GM18951 (cell line): ENCODE measurements around the gene ACTG1.

Experiments used
- POLR2A ChIP-seq: IDR thresholded peaks from 4 replicates; pipeline ENCODE4 v1.6.1; 2011; ENCODE audit warnings: mild to moderate bottlenecking; ENCODE audit not compliant: insufficient read length, insufficient read depth; ENCODE audit errors: extremely low read depth
- in situ Hi-C: fragments of 300-500 bp; cut with MboI; formaldehyde crosslinking; loops from one replicate; pipeline ENCODE4 v1.12.0; 2022; ENCODE audit warnings: low sequenced_read_pairs, mixed read lengths, inconsistent platforms; ENCODE audit not compliant: unreplicated experiment

The ACTG1 gene

DNA sequence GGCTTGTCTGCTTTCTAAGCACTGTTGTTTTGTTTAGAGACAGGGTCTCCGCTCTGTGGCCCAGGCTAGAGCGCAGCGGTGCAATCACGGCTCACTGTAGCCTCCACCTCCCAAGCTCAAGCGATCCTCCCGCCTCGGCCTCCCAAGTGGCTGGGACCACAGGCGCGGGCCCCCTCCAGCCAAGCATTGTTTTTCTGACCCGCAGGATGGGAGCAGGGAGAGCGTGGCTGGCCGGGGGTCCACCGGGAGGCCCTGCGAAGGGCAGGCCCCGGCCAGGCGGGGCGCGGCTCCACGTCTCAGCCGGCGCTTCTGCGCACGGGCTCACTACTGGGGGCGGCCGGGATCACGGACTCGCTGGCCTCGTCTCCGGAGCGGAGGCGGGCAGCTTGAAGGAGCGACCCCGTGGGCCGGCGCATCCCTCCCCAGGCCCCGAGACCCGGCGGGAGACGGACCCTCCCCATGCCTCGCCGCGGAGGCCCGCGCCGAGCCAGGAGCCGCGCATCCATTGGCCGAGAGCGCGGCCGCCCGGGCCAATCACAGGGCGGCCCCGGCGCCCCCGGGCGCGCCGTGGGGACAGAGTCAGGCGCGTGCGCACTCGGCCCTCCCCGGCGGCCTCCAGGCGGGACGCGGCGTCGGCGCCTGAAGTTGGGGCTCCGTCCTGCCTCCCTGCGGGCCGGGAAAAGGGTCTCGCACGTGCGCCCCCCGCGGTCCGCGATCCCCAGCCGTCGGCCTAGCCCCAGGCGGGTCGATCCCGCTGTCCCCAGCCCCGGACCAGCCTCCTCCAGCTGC is 24.9 kb downstream of the ACTG1 start:
- in situ Hi-C loops: no loop called here
- TF ChIP-seq POLR2A: peak; percentile 95

DNA sequence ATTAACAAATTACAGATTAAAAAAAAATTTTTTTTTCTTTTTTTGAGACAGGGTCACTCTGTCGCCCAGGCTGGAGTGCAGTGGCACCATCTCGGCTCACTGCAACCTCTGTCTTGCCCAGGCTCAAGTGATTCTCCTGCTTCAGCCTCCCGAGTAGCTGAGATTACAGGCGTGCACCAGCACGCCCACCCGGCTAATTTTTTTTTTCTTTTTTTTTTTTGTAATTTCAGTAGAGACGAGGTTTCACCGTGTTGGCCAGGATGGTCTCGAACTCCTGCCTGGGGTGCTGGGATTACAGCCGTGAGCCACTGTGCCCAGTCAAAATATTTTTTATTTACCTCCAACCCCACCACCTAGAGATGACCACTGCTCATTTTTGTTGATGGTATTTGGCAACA is 25.5 kb downstream of the ACTG1 start:
- in situ Hi-C loops: no loop called here

DNA sequence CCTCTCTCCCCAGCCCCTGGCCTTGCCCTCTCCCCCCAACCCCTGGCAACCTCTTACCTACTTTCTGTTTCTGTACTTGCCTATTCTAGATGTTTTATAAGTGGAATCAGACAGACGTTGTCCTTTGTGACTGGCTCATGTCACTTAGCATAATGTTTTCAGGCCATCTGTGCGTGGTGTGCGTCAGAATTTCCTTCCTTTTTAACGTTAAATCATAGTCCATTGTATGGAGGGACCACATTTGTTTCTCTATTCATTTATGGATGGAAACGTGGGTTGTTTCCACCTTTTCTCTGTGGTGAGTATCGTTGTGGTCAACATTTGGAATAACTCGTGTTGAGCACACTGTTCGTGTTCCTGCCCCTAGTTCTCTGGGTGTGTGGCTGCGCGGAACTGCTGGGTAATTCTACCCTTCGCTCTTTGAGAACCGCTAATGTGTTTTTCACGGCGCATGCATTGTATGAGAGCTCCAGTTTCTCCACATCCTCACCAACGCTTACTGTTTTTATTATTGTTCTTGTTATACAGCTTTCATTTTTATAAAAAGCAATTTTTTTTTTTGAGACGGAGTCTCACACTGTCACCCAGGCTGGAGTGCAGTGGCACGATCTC is 26.3 kb downstream of the ACTG1 start:
- in situ Hi-C loops: no loop called here

More for the DNA sequence above, 25.5 kb downstream of the ACTG1 start:
- TF ChIP-seq POLR2A: no peak

DNA sequence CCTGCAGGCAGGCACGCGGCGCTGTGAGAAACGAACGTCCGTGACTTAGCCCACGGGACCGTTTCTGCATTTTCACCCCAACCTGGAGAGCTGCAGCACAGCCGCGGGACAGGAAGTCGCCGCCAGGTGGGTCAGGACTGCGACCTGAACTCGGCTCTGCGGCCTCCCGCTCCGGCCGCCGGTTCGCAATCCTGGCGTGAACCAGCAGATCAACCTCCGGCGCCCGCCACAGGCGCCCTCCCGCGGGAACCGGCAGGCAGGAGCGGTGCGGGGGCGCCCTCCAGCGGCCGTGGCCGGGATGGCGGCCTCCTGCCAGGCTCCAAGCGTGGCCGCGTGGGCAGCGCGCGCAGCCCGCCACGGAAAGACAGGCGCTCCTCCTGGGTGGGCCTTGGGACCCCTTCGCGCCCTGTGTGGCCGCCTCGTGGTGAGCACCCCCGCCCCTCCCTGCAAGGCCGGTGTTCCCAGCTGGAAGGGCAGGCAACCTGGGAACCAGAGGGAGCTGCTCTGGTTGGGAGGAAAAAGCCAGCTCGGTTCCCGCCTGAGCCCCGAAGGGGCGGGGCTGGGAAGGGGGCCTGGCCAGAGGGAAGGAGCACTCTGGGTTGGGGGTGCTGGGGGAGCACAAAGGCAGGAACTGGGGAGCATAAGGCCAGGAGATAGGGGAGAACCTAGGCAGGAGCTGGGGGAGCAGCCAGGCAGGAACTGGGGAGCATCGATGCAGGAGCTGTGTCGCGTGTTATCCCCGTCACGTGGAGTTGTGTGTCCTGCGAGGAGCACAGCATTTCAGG is 28.2 kb downstream of the ACTG1 start:
- TF ChIP-seq POLR2A: peak; percentile 26
- in situ Hi-C loops: no loop called here

More for the DNA sequence above, 26.3 kb downstream of the ACTG1 start:
- TF ChIP-seq POLR2A: no peak

DNA sequence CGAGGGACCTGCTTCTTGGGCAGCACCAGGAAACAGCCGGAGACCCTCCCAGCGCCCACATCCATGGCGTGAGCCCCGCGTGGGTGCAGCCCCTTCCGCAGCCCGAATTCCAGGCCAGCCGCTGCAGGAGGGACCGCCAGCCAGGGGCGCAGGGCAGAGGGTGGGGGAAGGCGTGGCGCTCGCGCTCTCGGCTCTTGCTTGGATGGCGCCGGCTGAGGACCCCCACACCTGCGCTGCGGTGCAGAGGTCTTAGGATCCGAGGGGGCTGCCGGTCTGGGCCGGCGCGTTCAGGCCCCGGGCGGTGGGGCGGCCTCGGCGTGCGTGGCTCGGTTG is 28.8 kb downstream of the ACTG1 start:
- in situ Hi-C loops: no loop called here
- TF ChIP-seq POLR2A: no peak

DNA sequence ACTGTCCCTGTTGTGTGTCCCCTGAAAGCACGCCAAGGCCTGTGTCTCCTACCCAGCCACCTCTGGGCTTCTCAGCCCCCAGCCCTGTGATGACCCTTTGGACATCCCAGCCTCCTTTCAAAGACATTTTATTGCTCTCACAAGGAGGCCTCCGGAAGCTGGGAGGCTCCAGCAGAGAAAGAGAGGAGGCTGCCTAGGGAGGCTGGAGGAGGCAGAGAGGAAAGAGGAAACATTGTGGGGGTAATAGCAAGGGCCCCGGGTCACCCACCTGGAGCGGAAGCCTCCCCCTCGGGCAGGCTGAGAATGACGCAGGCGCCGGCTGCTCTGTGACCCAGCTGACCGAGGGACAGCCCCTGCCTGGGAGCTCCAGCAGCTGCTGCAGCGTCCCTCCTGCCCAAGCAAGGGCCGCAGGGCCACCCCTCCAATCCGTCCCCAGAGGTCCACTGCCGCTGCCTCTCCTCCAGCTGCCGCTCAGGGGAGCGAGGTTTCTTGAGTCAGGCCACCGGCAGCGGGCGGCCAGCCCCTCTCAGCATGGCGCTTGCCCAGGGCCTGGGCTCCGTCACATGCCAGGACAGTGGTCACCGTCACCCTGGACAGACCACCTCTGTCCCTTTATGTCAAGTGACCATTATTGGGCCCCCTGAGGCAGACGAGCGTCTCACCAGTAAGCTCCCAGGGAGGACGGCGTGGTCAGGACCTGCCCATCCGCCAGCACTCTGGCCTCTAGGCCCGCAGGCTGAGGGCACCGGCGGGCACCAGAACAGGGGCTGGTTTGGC is 29.3 kb downstream of the ACTG1 start:
- TF ChIP-seq POLR2A: no peak
- in situ Hi-C loops: no loop called here

DNA sequence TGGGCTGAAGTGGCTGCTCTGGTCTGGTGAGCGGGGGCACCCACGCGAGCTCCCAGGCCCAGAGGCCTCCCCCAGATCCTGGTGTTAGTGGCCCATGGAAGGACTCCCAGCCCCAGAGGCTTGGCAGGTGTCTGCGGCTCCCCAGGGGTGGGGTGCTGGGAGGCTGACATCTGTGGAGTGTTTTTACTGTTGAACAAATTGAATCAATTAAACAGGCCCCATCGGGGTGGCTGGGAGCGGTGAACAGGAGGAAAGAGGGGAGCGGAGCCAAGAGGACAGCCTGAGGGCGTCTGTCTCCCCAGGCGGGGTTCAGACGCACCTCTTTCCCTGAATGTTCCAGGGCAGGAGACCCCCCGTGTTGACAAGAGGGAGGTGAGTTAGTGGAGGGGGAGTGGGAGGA is 29.9 kb downstream of the ACTG1 start:
- in situ Hi-C loops: no loop called here
- TF ChIP-seq POLR2A: no peak

DNA sequence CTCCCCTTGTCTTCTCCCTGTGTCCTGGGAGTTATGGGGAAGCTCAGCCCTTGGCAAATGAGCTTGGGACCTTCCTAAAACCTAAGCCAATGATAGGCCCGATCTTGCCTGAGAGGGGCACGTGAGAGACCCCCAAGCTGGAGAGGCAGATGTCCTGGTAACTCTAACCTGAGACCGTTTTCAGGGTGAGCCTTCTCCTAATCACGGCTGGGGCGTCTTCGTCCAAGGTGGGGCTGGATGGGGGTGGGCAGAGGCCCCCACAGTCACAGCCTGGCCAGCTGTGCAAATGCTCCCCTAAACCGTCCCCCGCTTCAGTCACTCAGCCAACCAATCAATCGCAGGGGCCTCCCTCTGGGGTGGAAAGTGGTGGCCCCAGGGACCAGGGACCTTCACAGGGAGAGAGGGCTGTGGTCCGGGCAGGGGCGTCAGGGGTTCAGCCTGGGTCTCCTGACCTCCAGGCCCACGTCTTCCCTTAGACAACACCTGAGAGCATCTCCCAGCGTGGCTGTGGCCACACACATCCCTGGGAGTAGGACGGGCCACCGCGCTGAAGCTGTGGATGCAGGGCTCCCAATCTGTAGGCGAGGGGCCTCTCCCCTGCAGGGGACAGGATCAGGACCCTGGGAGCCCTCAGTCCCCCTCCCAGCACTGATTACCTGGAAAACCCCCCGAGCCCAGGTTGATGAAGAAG is 30.6 kb downstream of the ACTG1 start:
- in situ Hi-C loops: no loop called here
- no peak for TF ChIP-seq POLR2A

DNA sequence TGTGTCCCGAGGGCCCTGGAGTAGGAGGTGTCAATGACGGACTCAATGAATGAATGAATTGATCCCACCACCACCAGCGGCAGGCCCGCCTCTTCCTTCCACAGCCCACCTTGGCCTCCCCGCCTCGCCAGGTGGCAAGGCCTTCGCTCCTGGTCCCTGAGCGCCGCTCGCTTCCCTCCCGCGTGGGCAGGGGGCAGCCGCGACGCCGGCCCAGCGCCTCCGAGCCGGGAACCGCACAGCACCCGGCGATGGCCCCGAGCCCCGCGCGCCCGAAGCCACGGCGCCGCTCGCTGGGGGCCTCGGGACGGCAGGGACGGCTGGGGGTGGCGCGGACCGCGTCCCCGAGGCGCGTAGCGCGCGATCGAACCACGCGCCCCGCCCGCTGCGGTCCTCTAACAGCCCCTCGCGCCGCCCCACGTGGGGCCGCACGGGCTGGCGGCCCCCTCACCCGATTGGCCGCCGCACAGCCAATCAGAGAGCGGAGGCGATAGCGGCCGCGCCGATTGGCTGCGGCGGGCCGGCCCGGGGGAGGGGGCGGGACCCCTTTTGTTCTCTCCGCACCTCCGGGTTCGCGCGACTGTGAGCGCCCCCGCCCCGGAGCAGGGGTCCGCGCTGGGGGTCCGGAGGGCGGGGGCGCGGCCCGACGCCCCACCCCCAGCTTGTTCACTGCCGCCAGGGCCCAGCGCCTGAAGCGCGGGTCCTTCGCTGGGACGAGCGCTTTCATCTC is 31.4 kb downstream of the ACTG1 start:
- no peak for TF ChIP-seq POLR2A
- in situ Hi-C loops: no loop called here

DNA sequence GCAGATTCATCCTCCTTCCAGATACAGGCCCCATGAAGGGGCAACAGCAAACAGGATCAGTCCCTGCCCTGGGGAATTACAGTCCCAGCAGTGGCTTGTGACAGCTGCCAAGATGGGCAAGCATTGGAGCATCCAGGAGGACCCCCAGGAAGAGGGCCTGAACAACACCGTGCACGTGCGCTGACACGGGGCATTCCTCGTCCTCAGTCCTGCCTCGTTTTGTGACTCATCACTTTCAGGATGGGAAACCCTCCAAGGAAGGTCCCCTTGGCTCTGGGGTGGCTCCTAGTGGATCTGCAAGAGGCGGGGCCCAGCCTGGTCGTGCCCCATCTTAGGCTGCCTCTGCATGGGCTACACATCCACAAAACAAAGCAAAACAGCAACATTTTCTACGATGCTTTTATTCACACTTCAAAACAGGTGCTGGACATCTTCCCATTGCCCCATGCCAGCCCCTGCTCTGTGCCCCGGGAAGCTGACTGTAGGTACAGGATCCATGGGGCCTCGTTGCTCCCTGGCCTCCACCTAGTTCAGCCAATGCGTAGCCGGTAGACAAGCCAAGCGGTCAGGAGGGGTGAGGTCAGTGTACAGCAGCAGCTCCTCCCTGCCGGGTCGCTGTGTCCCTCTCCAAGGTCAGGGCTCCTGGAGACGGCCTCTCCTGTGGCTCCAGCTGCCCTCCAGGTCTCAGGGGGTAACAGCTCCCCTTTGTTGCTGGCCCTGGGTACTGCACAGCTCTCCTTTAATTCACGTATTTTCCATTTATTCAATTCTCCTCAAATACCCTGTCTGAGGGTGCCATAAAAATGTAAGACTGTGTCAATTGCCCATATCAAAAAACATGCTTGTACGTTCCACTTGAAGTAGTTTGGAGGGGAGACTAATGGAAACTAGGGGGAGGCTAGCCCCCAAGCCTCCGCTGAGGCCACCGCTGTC is 32.2 kb downstream of the ACTG1 start:
- in situ Hi-C loops: no loop called here
- TF ChIP-seq POLR2A: no peak
